ENCODE data around the gene POLR1D. TPM values are rescaled to one million over a fixed set of nuclear protein-coding genes. Genes with fewer than 3 reads are reported as not detected.

Gene POLR1D, protein sequence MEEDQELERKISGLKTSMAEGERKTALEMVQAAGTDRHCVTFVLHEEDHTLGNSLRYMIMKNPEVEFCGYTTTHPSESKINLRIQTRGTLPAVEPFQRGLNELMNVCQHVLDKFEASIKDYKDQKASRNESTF
- 89.1 TPM for total RNA-seq
- long read RNA-seq, transcript POLR1D-203 (3 exons, 2,036 nt): minor isoform, 8 of 45 reads
- long read RNA-seq, transcript POLR1D-201 (2 exons, 1,166 nt): major isoform, 22 of 45 reads
- long read RNA-seq, partial matches to known transcripts: 0 of 45 reads
- long read RNA-seq, other reads (novel, unspliced or antisense): 14 of 45 reads

DNA sequence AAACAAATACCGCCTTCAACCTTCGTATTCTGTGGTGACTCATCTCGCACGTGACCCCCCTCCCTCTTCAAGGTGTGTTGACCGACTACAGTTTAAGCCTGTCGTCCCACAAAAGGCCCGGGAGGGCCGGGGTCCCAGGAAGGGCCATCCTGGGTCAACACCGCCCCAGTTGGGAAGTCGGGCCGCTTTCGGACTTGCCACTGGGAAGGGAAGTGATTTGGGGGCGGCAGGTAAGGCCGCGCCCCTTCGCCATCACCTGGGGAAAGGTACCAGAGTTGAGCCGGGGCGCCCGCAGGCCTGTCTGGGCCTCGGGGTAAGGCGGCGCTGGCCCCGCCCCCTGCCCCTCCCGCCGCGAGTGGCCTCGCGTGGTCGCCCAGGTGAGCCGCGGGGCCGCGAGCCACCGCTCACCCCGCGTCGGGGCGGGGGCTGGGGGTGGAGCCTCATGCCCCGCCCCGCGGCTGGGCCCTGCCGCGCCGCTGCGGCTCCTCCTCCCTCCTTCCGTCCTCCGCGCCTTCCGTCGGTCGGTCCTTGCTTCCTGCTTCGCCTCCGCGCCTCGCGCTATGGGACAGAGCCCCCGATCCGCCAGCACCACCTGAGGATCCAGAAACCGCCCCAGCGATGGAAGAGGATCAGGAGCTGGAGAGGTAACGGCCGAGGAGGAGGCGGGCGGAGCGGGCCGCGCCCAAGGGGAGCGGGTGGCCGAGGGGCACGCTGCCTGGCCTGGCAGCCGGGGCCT lies at the start of gene POLR1D:
POLR1D (plus strand) TSS at position 527 of the 736 bp plus-strand sequence; CDS start at position 619, 92 bp downstream.
- DNase-seq (ENCODE audit: missing footprints) (peak; percentile 93), ATAC-seq (peak; percentile 83)
- intact Hi-C loops (cut with DNase I): loop anchor here (2.0 to 10.0 kb wide), 3 partner anchors 87 to 197 kb away; partner anchors contain the start of genes GTF3A and MTIF3

DNA sequence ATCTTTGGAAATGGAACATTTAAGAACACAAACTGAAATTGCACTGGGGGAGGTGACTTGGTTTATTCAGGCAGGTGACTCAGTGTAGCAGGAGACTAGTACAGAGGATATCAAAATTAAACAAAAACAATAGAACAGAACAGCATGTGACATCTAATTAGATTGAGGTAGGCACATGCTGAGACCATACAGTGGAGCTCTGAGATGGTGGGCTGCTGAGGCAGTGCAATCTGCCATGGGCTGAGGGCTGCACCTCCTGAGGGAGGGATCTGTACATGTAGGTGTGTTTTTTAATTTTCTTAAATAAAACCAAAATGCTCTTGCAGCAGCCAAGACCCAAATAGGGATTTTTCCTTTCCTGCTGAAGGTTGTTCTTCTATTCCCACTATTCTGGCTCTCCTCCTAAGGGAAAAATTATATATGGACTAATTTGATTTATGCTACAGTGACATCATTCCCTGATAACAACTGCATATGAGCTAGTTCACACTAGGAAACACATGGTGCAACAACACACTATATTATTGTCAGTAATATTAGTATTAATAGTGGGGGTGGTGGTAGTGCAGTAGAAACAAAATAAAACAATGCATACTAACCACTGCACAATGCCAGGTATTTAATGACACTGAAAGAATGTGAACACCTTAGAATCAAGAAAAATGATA lies 49.3 kb upstream of the POLR1D start:
- ATAC-seq: no peak
- DNase-seq (ENCODE audit: missing footprints): no peak
- intact Hi-C loops (cut with DNase I): no loop called here

DNA sequence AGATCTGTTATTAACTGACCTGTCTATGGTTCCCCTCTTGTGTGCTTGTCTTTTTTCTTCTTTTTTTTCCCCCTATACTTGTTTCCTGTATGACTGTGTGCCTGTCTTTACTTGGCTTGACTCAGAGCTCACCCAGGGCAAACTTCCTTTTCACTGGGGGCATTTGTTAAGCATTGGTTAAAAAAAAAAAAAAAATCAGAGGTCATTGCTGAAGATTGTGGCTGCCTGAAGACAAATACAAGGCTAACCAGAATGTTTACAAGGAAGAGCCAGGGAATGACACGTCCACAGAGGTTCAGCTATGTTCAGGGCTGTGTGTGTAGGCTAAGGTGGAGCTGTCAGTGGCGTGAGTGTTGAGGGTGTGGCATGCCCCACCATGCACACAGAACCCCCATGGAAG lies 48.4 kb upstream of the POLR1D start:
- intact Hi-C loops (cut with DNase I): no loop called here
- DNase-seq (ENCODE audit: missing footprints) (no peak), ATAC-seq (no peak)

DNA sequence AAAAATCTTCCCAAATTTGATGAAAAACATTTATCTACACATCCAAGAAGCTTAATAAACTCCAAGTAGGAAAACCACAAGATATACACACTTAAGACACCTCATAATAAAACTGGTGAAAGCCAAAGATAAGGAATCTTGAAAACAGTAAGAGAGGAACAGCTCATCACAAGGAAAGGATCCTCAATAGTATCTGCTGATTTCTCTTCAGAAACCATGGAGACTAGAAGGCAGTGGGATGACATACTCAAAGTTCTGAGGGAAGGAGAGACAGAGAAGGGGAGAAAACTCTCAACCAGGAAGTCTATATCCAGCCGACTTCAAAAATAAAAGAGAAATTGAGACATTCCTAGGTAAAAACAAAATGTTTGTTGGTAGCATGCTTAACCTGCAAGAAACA lies 47.0 kb upstream of the POLR1D start:
- intact Hi-C loops (cut with DNase I): no loop called here
- no peak for DNase-seq (ENCODE audit: missing footprints)

DNA sequence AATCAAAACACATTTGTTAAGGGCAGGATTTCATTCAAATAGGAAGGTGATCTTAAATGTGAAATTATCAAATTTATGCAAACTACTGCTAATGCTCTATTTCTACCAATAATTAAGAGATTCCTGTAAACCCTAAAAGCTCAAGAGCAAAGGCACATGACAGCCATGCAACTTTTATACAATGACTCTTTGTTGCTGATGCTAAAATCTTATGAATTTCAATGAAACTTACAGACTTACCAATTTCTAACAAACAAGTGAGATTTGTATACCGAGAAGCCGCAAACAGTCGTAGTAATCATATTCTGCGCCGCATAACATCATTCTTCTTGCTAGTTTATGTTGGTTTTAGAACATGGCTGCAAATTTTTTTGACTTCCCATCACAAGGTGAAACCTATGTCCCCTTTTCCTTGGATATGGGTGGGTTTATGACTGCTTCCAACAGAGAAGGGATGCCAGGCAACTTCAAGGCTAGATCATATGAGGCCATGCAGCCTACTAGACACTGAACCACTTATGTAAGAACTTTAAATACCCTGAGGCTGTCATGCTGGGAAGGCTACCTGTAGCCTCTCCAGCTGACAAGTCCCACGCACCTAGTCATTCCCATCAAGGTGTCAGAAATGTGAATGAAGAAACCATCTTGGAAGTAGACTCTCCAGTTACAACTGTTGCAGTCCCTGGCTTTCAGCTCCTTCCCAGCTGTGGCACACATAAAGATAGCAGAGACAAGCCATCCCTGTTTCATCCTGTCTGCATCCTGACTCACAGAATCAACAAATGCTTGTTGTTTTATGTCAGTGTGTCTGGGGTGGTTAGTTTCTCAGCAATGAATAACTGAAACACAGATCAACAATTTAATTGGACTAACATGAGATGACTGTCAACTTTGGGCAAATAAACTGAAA lies 43.3 kb upstream of the POLR1D start:
- no peak for ATAC-seq
- no peak for DNase-seq (ENCODE audit: missing footprints)
- intact Hi-C loops (cut with DNase I): no loop called here

More for the DNA sequence above, 47.0 kb upstream of the POLR1D start:
- ATAC-seq: no peak

DNA sequence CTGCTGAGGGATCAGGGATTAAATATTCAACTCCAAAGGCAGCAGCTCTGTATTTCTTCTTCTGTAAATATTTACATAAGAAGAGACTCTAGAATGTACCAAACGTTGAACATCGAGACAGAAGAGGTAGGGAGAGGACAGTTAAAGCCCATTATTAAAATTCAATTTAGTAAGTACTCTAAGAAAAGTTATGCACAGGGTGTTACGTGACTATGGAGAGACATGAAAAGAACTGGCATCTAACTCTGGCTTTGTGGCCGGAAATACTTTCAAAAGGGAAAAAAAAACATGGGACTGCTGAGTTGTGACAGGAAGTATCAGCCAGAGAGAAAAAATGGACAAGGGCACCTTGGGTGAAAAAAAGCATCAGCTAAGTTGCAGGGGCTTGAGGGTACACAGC lies 38.0 kb upstream of the POLR1D start:
- intact Hi-C loops (cut with DNase I): no loop called here
- ATAC-seq: no peak
- DNase-seq (ENCODE audit: missing footprints): no peak

DNA sequence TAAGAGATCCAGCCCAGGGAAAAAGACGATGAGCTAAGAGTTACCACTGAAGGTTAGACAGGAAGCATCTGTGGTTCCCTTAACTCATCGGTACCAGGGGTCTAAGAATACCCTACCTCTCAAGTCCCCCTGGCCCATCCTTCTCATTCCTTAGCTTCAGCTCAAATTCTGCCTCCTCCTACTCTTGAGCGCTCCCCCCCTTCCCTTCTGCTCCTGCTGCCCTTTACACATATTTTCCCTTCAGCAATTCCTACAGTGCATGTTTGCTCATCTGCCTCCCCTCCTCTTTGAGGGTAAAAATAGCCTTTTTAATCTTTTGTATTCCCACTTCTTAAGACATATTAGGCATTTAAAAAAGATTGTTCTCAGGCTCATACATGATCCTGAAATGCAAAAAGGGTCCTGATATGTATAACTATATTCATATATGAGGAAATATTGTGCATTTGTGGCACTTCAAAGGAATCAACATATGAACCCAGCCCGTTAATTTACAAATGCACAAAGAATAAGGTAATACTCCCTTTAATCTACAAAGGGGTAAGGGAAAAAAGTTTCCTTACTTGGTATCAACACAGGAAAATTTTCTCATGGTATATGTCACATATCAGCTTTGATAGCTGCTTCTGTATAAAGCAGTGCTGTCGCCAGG lies 34.5 kb upstream of the POLR1D start:
- ATAC-seq (no peak), DNase-seq (ENCODE audit: missing footprints) (no peak)

DNA sequence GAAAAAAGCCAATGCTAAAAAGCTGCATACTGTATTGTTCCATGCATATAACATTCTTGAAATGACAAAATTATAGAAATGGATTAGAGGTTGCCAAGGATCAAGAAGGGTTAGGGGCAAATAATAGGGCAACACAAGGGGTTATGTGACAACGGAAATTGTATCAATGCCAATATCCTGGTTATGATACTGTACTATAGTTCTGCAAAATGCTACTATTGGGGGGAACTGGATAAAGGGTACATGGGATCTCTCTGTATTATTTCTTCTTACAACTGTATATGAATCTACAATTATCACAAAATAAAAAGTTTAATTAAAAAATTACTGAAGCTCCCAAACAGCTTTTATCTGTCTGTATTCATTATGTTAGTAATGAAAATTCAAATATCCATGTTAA lies 33.3 kb upstream of the POLR1D start:
- ATAC-seq: no peak
- intact Hi-C loops (cut with DNase I): no loop called here
- DNase-seq (ENCODE audit: missing footprints): no peak

More for the DNA sequence above, 34.5 kb upstream of the POLR1D start:
- intact Hi-C loops (cut with DNase I): no loop called here

DNA sequence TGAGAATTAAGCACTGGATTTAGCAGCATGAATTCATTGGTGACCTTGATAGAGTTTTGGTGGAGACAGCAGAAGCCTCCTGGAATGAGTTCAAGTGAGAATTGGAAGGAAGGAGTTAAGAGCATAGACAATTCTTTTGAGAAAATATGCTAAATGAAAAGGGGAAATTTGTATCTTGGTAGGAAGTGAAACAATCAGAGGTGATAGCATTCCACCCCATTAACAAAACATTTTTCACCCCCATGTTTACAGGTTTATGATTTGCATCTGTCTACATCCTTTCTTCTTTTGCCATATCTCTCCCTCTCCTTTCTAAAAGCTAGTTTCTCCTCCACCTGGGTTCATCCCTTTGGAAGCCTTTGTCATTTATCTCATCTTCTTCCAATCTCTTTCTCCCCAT lies 28.8 kb upstream of the POLR1D start:
- intact Hi-C loops (cut with DNase I): no loop called here
- DNase-seq (ENCODE audit: missing footprints) (no peak), ATAC-seq (no peak)

DNA sequence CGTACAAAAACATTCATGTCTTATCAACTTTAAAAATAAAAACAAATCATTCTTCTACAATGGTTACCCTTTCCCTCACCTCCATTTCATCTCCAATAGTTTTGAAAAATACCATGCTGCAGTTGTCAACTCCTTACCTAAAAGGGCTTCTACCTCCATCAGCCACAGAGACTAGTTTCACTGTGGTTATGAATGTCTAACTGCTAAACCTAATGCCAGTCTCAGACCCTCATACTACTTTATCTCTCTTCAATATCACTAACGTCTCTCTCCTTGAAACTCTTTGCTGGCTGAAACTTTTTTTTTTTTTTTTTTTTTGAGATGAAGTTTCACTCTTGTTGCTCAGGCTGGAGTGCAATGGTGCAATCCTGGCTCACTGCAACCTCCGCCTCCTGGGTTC lies 28.4 kb upstream of the POLR1D start:
- ATAC-seq (no peak), DNase-seq (ENCODE audit: missing footprints) (no peak)
- intact Hi-C loops (cut with DNase I): no loop called here

DNA sequence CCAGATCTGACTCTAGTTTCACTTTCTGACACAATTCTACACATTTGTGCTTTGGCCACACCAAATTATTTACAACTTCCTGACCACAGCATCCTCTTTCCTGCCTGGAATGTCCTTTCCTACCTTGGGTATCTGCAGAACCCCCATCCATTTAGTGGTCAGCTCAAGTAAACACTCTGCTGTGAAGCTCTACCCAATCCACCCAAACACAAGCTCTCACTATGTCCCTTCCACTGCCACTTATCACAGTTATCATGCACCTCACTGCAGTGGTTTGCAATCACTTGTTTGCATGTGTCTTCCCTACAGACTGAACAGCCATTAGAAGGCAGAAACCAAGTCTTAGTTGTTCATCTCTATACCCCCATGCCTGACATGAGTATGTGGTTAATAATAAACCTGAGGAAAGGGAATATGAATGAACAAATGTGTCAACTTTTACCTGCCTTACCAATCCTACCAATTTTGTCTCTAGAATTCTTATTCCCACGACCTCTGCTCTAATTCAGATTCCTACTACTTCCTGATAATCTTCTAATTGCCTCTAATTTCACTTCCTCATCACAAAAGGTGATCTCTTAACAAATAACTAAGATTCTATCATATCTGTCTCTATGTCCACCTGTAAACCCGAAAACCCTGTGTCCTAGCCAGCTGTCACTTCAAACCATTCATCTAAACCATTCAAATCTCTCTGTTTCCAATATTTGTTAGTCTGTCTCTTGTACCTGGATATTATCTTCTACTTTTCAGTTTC lies 26.5 kb upstream of the POLR1D start:
- intact Hi-C loops (cut with DNase I): no loop called here
- no peak for ATAC-seq

DNA sequence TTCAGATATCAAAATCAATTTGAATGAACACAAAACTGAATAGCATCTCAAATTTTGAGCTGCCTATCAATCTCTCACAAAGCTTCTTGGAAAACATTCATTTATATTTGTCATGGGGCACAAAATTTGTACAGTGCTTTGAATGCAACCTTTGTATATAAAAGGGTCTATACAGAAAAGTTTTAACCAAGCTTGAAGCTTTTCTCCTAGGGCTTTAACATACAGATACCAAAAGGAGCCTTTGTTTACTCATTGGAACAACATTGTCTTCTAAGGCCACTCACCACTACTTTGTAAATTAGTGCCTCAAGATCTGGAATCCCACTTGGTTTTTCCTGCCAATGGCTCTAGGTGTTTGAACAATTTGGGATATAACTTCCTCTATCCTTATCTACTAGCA lies 22.6 kb upstream of the POLR1D start:
- intact Hi-C loops (cut with DNase I): no loop called here
- no peak for ATAC-seq
- no peak for DNase-seq (ENCODE audit: missing footprints)

More for the DNA sequence above, 26.5 kb upstream of the POLR1D start:
- DNase-seq (ENCODE audit: missing footprints): no peak

DNA sequence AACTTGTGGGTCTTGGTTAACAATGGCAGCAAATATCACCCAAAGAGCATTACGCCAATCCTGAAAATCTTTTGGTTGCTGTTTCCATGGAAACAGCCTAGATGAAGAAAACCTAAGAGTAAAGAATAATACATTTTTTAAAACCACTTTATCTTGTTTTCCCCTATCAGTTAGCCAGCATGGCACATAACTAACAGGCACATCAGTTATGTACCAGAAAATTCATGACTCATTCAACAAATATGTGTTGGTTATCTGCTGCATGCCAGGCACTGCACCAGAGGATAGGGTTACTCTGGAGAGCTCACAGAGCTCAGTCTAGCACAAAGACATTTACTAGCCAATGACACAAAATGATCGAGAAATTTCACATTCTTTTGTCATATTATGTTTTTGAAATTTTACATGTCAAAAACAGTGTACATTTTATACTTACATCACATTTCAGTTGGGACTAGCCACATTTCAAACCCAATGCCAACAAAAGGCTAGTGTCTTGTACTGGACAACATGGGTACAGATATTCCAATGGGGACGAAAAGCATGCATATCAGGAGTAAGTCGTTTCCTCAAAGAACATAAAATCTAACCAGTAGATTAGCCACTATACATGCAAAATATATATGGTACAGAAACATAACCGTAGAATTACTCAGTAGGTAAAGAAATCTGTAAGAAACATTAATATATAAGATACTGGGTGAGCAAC lies 21.7 kb upstream of the POLR1D start:
- no peak for DNase-seq (ENCODE audit: missing footprints)
- peak; percentile 74 for ATAC-seq
- intact Hi-C loops (cut with DNase I): no loop called here

DNA sequence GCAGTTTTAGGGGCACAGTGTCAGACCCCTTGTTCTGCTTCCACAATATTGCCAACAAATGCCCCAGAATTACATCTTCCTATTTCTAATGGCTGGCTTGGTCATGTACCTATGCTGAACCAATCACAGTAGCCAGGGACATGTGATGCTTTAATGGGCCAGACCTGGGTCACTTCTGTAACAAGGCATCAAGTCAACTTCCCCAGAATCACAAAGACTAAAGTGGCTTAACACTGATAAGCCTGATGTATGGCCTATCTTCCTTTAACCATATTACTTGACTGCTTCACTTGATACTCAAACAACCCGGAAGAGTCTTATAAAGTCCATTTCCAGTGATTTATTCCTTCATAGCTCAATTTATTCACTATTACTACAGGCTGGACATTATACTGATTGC lies 21.0 kb upstream of the POLR1D start:
- intact Hi-C loops (cut with DNase I): no loop called here
- ATAC-seq (no peak), DNase-seq (ENCODE audit: missing footprints) (no peak)

DNA sequence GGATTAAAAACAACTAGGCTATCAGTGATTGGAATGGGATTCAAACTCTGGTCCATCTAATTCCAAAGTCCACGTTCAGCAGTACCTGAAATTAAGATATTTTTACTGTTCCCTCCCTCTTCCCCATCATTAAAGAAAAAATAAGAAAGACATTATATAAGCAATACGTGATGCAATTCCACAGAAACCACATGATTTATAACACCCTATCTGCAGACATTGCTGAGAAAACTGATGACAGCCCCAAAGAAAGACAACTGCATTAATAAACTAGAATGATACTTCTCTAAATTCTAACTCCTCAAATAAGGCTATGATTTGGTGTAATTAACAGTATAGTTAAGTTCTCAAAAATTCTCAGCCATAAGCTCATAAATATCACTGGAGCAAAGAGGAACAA lies 20.5 kb upstream of the POLR1D start:
- intact Hi-C loops (cut with DNase I): no loop called here
- DNase-seq (ENCODE audit: missing footprints): no peak
- ATAC-seq: no peak

DNA sequence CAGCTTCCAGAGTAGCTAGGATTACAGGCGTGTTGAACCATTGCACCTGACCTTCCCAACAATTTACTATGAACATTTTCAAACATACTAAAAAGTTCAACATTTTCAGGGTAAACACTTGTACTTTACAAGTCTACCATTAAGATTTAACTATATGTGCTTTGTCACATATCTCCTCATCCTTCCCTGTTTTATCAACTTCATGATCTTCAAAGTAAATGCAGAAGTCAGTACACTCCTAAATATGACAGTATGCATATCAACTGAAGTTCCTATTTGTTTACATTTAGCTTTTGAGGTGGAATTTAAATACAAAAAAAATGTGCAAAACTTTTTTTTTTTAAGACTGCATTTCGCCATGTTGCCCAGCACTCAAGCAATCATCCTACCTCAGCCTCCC lies 19.9 kb upstream of the POLR1D start:
- no peak for ATAC-seq
- no peak for DNase-seq (ENCODE audit: missing footprints)
- intact Hi-C loops (cut with DNase I): no loop called here

DNA sequence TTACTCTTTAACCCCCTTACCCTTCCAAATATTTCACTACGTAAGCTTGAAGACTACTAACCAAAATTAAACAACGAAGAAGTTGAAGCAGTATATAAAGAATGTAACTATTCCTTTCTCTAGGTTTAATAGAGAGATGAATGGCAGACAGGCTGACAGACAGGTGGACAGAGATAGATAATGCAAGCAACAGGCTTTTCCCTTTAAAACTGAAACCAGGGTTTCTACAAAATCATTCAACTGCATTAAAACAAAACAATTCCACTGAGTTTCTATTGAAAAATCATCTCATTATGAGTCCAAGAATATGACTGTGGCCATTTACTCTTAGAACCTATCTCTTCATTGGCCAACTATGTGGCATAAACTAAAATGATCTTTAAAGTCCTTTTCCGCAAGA lies 16.6 kb upstream of the POLR1D start:
- no peak for DNase-seq (ENCODE audit: missing footprints)
- ATAC-seq: no peak
- intact Hi-C loops (cut with DNase I): no loop called here

Data from Right ventricle myocardium inferior (tissue), 1 donor.